Activated CD8-positive, alpha-beta memory T cell treated with anti-CD3 and anti-CD28 coated beads, Interleukin-2, amount 10 ng/mL, durations not matched to agents 7 days and 5 days (primary cell): ENCODE data around the gene C1orf174. TPM values are rescaled to one million over a fixed set of nuclear protein-coding genes. Genes with fewer than 3 reads are reported as not detected.

Source experiments
- ATAC-seq: fragments of 150-1000 bp; cut with Tn5 transposase; one replicate; pipeline ENCODE4 v1.10.0; 2021; ENCODE audit warnings: moderate library complexity
- CTCF ChIA-PET: fragments of 350-600 bp; sonication (Branson Sonifier 250); formaldehyde crosslinking; loops from one replicate; lab custom pipeline; 2021; ENCODE audit warnings: antibody characterized with exemption; lab: Charles Lee
- DNase-seq: peaks from one replicate; pipeline ENCODE4 v3.0.0-alpha.2; 2020
- H3K27ac Mint-ChIP-seq: one replicate; pipeline ENCODE4 v1.8.0; 2021; ENCODE audit warnings: mild to moderate bottlenecking, mixed read lengths
- H3K27me3 Mint-ChIP-seq: one replicate; pipeline ENCODE4 v1.8.0; 2021; ENCODE audit warnings: mixed read lengths
- H3K36me3 Mint-ChIP-seq: one replicate; pipeline ENCODE4 v1.8.0; 2021; ENCODE audit warnings: mild to moderate bottlenecking, mixed read lengths
- H3K4me1 Mint-ChIP-seq: one replicate; pipeline ENCODE4 v1.8.0; 2021; ENCODE audit warnings: mixed read lengths
- H3K4me3 Mint-ChIP-seq: one replicate; pipeline ENCODE4 v1.8.0; 2021; ENCODE audit warnings: mild to moderate bottlenecking, moderate library complexity, mixed read lengths
- H3K9me3 Mint-ChIP-seq: one replicate; pipeline ENCODE4 v1.8.0; 2022; ENCODE audit warnings: low read depth, mixed read lengths
- total RNA-seq, 2 experiments: library from RNA; stranded (reverse); gene quantifications; one replicate each; pipeline ENCODE4 v1.2.3, GENCODE V29; 2021

The C1orf174 gene
- 10 to 100 TPM; 30.0 to 35.8 TPM for total RNA-seq

GRCh38 chr1:3900150-3900968 is at the start of gene C1orf174:
Gene C1orf174 (minus strand): TSS chr1:3900272. CDS start chr1:3900186, 86 bp downstream.
- H3K4me3 Mint-ChIP-seq, result peak within 1 kb of the TSS; percentile 89
- peaks cover 18% of the 10 kb centered on the region for H3K36me3 Mint-ChIP-seq
- H3K9me3 Mint-ChIP-seq, result no peaks in the 10 kb centered on the region
- peaks cover 55% of the 10 kb centered on the region for H3K4me1 Mint-ChIP-seq
- DNase-seq (peak; percentile 96), ATAC-seq (peak; percentile 81)
- no peaks in the 10 kb centered on the region for H3K27me3 Mint-ChIP-seq
- CTCF ChIA-PET, result interaction anchor here (0.8 to 3.1 kb wide), 6 partner anchors 10 to 43 kb away, joined by 3 to 20 read pairs (median 4); partner anchors contain the start of genes CEP104 and DFFB
- H3K27ac Mint-ChIP-seq, result peak within 1 kb of the TSS; percentile 98

GRCh38 chr1:3948344-3948743 is 48.3 kb upstream of the C1orf174 start:
- H3K4me3 Mint-ChIP-seq, result no peak overlapping the region
- no peak for ATAC-seq
- H3K36me3 Mint-ChIP-seq, result no peaks in the 10 kb centered on the region
- no peak for DNase-seq
- H3K27ac Mint-ChIP-seq, result no peak overlapping the region
- no peaks in the 10 kb centered on the region for H3K9me3 Mint-ChIP-seq
- H3K27me3 Mint-ChIP-seq, result peaks cover 4% of the 10 kb centered on the region
- no peaks in the 10 kb centered on the region for H3K4me1 Mint-ChIP-seq
- CTCF ChIA-PET, result no interaction called here

GRCh38 chr1:3945916-3946840 is 46.1 kb upstream of the C1orf174 start:
- H3K4me3 Mint-ChIP-seq, result no peak overlapping the region
- ATAC-seq (no peak), DNase-seq (no peak)
- no peaks in the 10 kb centered on the region for H3K9me3 Mint-ChIP-seq
- CTCF ChIA-PET, result no interaction called here
- no peaks in the 10 kb centered on the region for H3K27me3 Mint-ChIP-seq
- H3K36me3 Mint-ChIP-seq, result no peaks in the 10 kb centered on the region
- H3K4me1 Mint-ChIP-seq, result no peaks in the 10 kb centered on the region
- no peak overlapping the region for H3K27ac Mint-ChIP-seq

GRCh38 chr1:3945222-3945621 is 45.1 kb upstream of the C1orf174 start:
- no peaks in the 10 kb centered on the region for H3K36me3 Mint-ChIP-seq
- H3K9me3 Mint-ChIP-seq, result no peaks in the 10 kb centered on the region
- no peaks in the 10 kb centered on the region for H3K27me3 Mint-ChIP-seq
- CTCF ChIA-PET, result no interaction called here
- H3K4me3 Mint-ChIP-seq, result no peak overlapping the region
- DNase-seq, result no peak
- no peaks in the 10 kb centered on the region for H3K4me1 Mint-ChIP-seq
- no peak for ATAC-seq
- H3K27ac Mint-ChIP-seq, result no peak overlapping the region

- Mint-ChIP-seq H3K27me3 (no peaks in the 10 kb centered on the region), H3K36me3 (no peaks in the 10 kb centered on the region), H3K4me3 (no peak overlapping the region), H3K27ac (no peak overlapping the region), H3K9me3 (no peaks in the 10 kb centered on the region), H3K4me1 (no peaks in the 10 kb centered on the region)
- CTCF ChIA-PET, result no interaction called here
- DNase-seq (no peak), ATAC-seq (no peak)
Observed at GRCh38 chr1:3944578-3945125, 44.6 kb upstream of the C1orf174 start.

GRCh38 chr1:3943806-3944577 is 43.9 kb upstream of the C1orf174 start:
- CTCF ChIA-PET, result no interaction called here
- H3K27me3 Mint-ChIP-seq, result no peaks in the 10 kb centered on the region
- no peaks in the 10 kb centered on the region for H3K9me3 Mint-ChIP-seq
- no peak overlapping the region for H3K27ac Mint-ChIP-seq
- no peaks in the 10 kb centered on the region for H3K36me3 Mint-ChIP-seq
- H3K4me1 Mint-ChIP-seq, result no peaks in the 10 kb centered on the region
- DNase-seq (no peak), ATAC-seq (no peak)
- H3K4me3 Mint-ChIP-seq, result no peak overlapping the region

GRCh38 chr1:3943123-3943431 is 43.0 kb upstream of the C1orf174 start:
- Mint-ChIP-seq H3K9me3 (no peaks in the 10 kb centered on the region), H3K36me3 (no peaks in the 10 kb centered on the region), H3K4me3 (no peak overlapping the region), H3K27ac (no peak overlapping the region), H3K4me1 (no peaks in the 10 kb centered on the region), H3K27me3 (no peaks in the 10 kb centered on the region)
- CTCF ChIA-PET, result no interaction called here
- DNase-seq (no peak), ATAC-seq (no peak)

GRCh38 chr1:3942416-3943122 is 42.5 kb upstream of the C1orf174 start:
- no peaks in the 10 kb centered on the region for H3K4me1 Mint-ChIP-seq
- no peak overlapping the region for H3K27ac Mint-ChIP-seq
- no peaks in the 10 kb centered on the region for H3K36me3 Mint-ChIP-seq
- H3K9me3 Mint-ChIP-seq, result no peaks in the 10 kb centered on the region
- CTCF ChIA-PET, result no interaction called here
- no peak for DNase-seq
- ATAC-seq, result no peak
- H3K4me3 Mint-ChIP-seq, result no peak overlapping the region
- no peaks in the 10 kb centered on the region for H3K27me3 Mint-ChIP-seq

GRCh38 chr1:3940754-3941345 is 40.8 kb upstream of the C1orf174 start:
- Mint-ChIP-seq H3K4me1 (no peaks in the 10 kb centered on the region), H3K27ac (no peak overlapping the region), H3K36me3 (no peaks in the 10 kb centered on the region), H3K27me3 (no peaks in the 10 kb centered on the region), H3K4me3 (no peak overlapping the region), H3K9me3 (peaks cover 4% of the 10 kb centered on the region)
- DNase-seq (no peak), ATAC-seq (no peak)
- CTCF ChIA-PET, result no interaction called here

- Mint-ChIP-seq H3K4me1 (no peaks in the 10 kb centered on the region), H3K4me3 (no peak overlapping the region), H3K36me3 (no peaks in the 10 kb centered on the region), H3K9me3 (peaks cover 4% of the 10 kb centered on the region), H3K27me3 (no peaks in the 10 kb centered on the region), H3K27ac (no peak overlapping the region)
- CTCF ChIA-PET, result no interaction called here
- ATAC-seq, result no peak
- no peak for DNase-seq
Observed at GRCh38 chr1:3940081-3940753, 40.1 kb upstream of the C1orf174 start.

- Mint-ChIP-seq H3K27me3 (no peaks in the 10 kb centered on the region), H3K4me1 (no peaks in the 10 kb centered on the region), H3K27ac (no peak overlapping the region), H3K9me3 (peaks cover 4% of the 10 kb centered on the region), H3K4me3 (no peak overlapping the region), H3K36me3 (no peaks in the 10 kb centered on the region)
- DNase-seq (no peak), ATAC-seq (no peak)
- CTCF ChIA-PET, result interaction anchor here (1.2 kb wide), 1 partner anchor 28 kb away, joined by 3 read pairs; no protein-coding TSS in a partner anchor
Observed at GRCh38 chr1:3939242-3940080, 39.4 kb upstream of the C1orf174 start.
